ENCODE data around the gene HSPB6.
"Not testable (repeated sequence)": the region's sequence is repeated elsewhere in the genome, so short reads cannot be mapped to it uniquely, and the experiment has no call there.

The HSPB6 gene

DNA sequence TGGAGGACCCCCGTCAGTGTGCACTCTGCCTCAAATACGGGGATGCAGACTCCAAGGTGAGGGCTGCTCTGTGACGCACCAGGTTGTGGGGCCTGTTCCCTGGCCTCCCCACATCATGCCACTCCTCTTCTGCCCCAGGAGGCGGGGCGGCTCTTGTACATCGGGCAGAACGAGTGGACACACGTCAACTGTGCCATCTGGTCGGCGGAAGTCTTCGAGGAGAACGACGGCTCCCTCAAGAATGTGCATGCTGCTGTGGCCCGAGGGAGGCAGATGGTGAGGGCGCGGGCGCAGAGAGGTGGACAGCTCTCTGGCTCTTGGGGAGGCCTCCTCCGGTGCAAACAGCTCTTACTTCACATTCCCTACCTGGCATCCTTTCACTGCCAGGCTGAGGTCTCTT lies 27.8 kb downstream of the HSPB6 start:
- DNase-seq: no peak

GRCh38 chr19:35727956-35728706 lies 28.7 kb downstream of the HSPB6 start:
- no peak for DNase-seq

- no peak for DNase-seq
These were observed 29.5 kb downstream of the HSPB6 start for GRCh38 chr19:35727053-35727955.

- DNase-seq: no peak
These were observed 31.5 kb downstream of the HSPB6 start for GRCh38 chr19:35725216-35725861.

- DNase-seq: no peak
These were observed 32.3 kb downstream of the HSPB6 start for GRCh38 chr19:35724560-35724959.

DNA sequence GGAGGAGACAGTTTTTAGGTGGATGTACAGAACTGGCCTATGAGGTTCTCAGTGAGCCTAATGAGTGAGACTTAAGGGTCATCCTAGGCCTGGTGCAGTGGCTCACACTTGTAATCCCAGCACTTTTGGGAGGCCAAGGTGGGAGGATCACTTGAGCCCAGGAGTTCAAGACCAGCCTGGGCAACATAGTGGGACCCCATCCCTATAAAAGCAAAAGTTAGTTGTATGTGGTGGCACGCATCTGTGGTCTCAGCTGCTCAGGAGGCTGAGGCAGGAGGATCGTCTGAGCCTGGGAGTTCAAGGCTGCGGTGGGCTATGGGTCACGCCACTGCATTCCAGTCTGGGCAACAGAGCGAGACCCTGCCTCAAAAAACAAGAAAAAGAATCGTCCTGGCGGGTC lies 32.7 kb downstream of the HSPB6 start:
- DNase-seq: not testable (repeated sequence)

- DNase-seq: no peak
These were observed 33.2 kb downstream of the HSPB6 start for GRCh38 chr19:35723671-35724070.

- no peak for DNase-seq
These were observed 33.9 kb downstream of the HSPB6 start for GRCh38 chr19:35722897-35723296.

GRCh38 chr19:35722461-35722860 lies 34.4 kb downstream of the HSPB6 start:
- no peak for DNase-seq

DNA sequence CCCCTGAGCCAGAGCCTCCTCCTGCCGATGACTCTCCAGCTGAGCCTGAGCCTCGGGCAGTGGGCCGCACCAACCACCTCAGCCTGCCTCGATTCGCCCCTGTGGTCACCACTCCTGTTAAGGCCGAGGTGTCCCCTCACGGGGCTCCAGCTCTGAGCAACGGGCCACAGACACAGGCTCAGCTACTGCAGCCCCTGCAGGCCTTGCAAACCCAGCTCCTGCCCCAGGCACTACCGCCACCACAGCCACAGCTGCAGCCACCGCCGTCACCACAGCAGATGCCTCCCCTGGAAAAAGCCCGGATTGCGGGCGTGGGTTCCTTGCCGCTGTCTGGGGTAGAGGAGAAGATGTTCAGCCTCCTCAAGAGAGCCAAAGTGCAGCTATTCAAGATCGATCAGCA lies 35.5 kb downstream of the HSPB6 start:
- DNase-seq: no peak

DNA sequence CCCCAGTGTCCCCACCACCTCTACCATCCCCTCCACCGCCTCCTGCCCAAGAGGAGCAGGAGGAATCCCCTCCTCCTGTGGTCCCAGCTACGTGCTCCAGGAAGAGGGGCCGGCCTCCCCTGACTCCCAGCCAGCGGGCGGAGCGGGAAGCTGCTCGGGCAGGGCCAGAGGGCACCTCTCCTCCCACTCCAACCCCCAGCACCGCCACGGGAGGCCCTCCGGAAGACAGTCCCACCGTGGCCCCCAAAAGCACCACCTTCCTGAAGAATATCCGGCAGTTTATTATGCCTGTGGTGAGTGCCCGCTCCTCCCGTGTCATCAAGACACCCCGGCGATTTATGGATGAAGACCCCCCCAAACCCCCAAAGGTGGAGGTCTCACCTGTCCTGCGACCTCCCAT lies 36.2 kb downstream of the HSPB6 start:
- no peak for DNase-seq

DNA sequence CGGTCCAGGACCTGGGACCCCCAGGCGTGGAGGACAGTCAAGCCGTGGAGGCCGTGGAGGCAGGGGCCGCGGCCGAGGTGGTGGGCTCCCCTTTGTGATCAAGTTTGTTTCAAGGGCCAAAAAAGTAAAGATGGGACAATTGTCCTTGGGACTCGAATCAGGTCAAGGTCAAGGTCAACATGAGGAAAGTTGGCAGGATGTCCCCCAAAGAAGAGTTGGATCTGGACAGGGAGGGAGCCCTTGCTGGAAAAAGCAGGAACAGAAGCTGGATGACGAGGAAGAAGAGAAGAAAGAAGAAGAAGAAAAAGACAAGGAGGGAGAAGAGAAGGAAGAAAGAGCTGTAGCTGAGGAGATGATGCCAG lies 36.7 kb downstream of the HSPB6 start:
- no peak for DNase-seq

- no peak for DNase-seq
These were observed 37.2 kb downstream of the HSPB6 start for GRCh38 chr19:35719402-35720162.

DNA sequence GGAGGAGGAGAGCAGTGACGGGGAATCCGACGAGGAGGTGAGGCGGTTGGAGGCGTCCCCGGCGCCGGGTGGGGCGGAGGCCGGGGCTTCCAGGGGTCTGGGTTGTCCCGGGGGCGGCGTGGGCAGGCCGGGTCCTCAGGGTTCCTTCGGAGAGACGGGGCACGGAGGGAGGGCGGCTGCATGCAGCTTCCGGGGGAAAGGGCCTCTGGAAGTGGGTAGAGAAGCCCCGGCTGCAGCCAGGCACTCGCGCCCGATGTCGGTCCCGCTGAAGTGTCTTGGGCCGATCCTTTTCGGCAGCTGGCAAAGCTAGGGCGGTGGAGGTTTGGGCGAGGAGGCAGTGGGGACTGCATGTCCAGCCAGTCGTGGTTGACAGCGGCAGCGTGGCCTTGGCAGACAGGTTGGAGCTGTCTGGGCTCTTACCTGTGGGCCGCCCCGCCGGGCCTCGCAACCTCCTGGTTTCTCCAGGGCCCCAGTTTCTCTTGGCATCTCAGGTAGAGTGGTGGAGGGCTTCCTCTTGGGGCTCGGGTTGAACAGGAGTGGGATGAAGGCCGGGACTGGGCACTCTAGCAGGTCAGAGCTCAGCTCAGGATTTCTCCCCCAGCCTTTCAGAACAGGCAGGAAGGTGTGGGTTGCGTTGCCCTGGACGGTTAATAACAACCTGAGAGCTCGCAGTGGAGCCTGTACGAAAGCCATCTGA lies 38.3 kb downstream of the HSPB6 start:
- DNase-seq: peak; percentile 68

DNA sequence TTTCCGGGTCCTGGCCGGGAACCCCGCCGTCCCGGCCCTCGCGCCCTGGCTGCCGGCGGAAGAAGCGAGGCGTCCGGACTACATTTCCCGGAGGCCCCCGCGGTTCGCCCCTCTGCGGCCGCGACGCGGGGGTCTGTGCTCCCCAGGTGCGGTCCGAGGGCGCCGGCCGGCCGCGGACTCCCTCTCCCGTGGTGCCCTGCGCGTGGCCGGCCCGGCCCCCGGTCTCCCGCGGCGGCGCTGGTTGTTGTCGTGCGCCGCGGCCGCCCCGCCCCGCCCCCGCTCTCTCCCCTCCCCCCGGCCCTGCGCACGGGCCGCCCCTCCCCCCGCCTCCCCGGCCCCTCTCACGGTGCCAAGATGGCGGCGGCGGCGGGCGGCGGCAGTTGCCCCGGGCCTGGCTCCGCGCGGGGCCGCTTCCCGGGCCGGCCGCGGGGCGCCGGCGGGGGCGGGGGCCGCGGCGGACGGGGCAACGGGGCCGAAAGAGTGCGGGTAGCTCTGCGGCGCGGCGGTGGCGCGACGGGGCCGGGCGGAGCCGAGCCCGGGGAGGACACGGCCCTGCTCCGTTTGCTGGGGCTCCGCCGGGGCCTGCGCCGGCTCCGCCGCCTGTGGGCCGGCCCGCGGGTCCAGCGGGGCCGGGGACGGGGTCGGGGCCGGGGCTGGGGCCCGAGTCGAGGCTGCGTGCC lies 39.0 kb downstream of the HSPB6 start, which contains the start of gene KMT2B:
Gene KMT2B, plus strand, starts transcription at position 339 of the 680 bp plus-strand sequence. Its CDS starts 16 bp downstream, at position 355.
- no peak for DNase-seq

- peak; percentile 99 for DNase-seq
These were observed 39.8 kb downstream of the HSPB6 start for GRCh38 chr19:35716801-35717664.

- DNase-seq: no peak
These were observed 40.6 kb downstream of the HSPB6 start for GRCh38 chr19:35715981-35716800.

DNA sequence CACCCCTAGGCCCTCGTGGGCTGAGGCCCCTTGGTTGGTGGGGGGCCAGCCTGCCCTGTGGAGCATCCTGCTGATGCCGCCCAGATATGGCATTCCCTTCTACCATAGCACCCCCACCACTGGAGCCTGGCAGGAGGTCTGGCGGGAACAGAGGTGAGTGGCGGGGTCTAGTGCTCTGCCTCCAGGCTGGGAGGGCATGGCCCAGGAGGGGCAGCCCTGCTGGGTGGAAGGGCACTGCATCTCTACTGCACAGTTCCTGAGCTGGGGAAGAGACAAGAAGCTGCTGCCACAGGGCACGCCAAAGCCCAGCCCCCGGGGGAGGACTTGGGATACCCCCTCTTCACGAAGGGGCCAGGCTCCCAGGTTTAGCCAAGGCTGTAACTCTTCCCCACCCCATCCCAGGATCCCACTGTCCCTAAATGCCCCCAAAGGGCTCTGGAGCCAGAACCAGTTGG lies 41.4 kb downstream of the HSPB6 start:
- DNase-seq: no peak

GRCh38 chr19:35714601-35715354 lies 42.1 kb downstream of the HSPB6 start:
- DNase-seq: peak; percentile 68
